Effector memory CD4-positive, alpha-beta T cell (primary cell): ENCODE data around the gene DOCK6.

ENCODE experiments used
- DNase-seq, 3 donors: peaks; one replicate each; pipeline ENCODE4 v3.0.0-alpha.2; 2020
- H3K27ac ChIP-seq: 2 replicates; pipeline ENCODE4 v1.7.0; 2013; ENCODE audit warnings: mild to moderate bottlenecking, low read length, moderate library complexity; ENCODE audit not compliant: insufficient read depth, poor library complexity, severe bottlenecking
- H3K27me3 ChIP-seq: replicated peaks from 2 replicates; pipeline ENCODE4 v1.7.0; 2013; ENCODE audit warnings: mild to moderate bottlenecking, low read length; ENCODE audit not compliant: insufficient read depth, control insufficient read depth, poor library complexity, severe bottlenecking
- H3K36me3 ChIP-seq: 2 replicates; pipeline ENCODE4 v1.7.0; 2013; ENCODE audit warnings: mild to moderate bottlenecking, low read length, moderate library complexity; ENCODE audit not compliant: control insufficient read depth, insufficient read depth
- H3K4me1 ChIP-seq: 2 replicates; pipeline ENCODE4 v1.7.0; 2013; ENCODE audit warnings: low read length, mild to moderate bottlenecking; ENCODE audit not compliant: control insufficient read depth, insufficient read depth, poor library complexity, severe bottlenecking
- H3K4me3 ChIP-seq: 2 replicates; pipeline ENCODE4 v1.7.0; 2013; ENCODE audit warnings: low read length, low read depth, mild to moderate bottlenecking; ENCODE audit not compliant: insufficient read depth, poor library complexity, severe bottlenecking
- H3K9me3 ChIP-seq: 2 replicates; pipeline ENCODE4 v1.7.0; 2013; ENCODE audit warnings: mild to moderate bottlenecking, low read length, moderate library complexity; ENCODE audit not compliant: control insufficient read depth

The DOCK6 gene

DNA sequence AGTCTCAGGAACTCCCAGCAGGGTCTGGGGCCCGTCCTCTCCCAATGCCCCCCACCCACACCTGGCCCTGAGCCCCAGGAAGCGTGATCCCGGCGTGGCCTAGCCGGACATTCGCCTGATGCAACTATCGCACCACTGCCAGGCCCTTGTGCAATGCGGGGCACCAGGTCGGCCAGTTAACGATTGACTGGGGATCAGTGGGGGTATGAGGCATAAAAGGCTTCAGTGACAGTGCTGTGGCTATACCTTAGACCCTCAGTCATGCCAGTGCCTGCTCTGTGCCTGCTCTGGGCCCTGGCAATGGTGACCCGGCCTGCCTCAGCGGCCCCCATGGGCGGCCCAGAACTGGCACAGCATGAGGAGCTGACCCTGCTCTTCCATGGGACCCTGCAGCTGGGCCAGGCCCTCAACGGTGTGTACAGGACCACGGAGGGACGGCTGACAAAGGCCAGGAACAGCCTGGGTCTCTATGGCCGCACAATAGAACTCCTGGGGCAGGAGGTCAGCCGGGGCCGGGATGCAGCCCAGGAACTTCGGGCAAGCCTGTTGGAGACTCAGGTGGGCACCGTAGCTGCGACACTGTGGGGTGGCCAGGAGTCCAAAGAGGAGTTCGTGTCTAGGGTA, 22.8 kb downstream of the DOCK6 start, which contains the start of gene ANGPTL8:
Gene ANGPTL8, plus strand, starts transcription at position 243 of the 624 bp plus-strand sequence. Its CDS starts 19 bp downstream, at position 262.
- no peak for DNase-seq
- Histone ChIP-seq H3K36me3 (no peaks in the 10 kb centered on the region), H3K27me3 (peaks cover 4% of the 10 kb centered on the region)

DNA sequence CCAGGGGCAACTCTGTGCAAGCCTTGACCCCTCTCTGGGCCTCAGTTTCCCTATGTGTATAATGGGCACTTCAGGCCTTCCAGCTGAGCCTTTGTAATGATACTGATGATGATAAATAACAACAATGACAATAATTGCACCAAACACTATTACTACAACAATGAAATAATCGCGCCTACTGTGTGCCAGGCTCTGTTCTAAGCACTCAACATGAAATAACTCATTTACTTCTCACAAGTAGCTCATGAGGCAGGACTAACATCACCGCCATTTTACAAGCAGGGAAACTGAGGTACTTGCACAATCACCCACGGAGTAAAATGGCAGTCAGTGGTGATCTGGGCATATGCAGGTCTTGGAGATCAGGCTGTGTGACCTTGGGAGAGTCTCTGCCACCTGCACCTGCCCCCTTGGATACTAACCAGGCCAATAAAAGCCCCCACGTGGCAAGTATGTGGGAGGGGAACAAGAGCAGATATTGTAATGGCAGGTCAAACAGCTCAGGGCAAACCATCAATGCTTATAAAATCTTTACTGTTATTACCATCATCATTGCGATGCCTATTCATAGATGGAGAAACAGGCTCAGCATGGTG, 23.4 kb downstream of the DOCK6 start:
- H3K4me3 ChIP-seq: no peak overlapping the region
- peaks cover 4% of the 10 kb centered on the region for H3K27me3 ChIP-seq
- no peaks in the 10 kb centered on the region for H3K4me1 ChIP-seq
- H3K27ac ChIP-seq: no peak overlapping the region
- no peaks in the 10 kb centered on the region for H3K9me3 ChIP-seq
- DNase-seq: no peak
- no peaks in the 10 kb centered on the region for H3K36me3 ChIP-seq

More for the DNA sequence above, 22.8 kb downstream of the DOCK6 start, which contains the start of gene ANGPTL8:
- H3K4me3 ChIP-seq: no peak within 1 kb of the TSS
- no peak within 1 kb of the TSS for H3K27ac ChIP-seq
- no peaks in the 10 kb centered on the region for H3K9me3 ChIP-seq
- H3K4me1 ChIP-seq: no peaks in the 10 kb centered on the region

GRCh38 chr19:11238041-11238440, 24.3 kb downstream of the DOCK6 start:
- no peak overlapping the region for H3K4me3 ChIP-seq
- no peak overlapping the region for H3K27ac ChIP-seq
- H3K27me3 ChIP-seq: peaks cover 2% of the 10 kb centered on the region
- no peaks in the 10 kb centered on the region for H3K36me3 ChIP-seq
- H3K9me3 ChIP-seq: no peaks in the 10 kb centered on the region
- DNase-seq: no peak
- no peaks in the 10 kb centered on the region for H3K4me1 ChIP-seq

GRCh38 chr19:11237321-11237720, 25.0 kb downstream of the DOCK6 start:
- Histone ChIP-seq H3K4me1 (no peaks in the 10 kb centered on the region), H3K9me3 (no peaks in the 10 kb centered on the region), H3K4me3 (no peak overlapping the region), H3K36me3 (no peaks in the 10 kb centered on the region), H3K27ac (no peak overlapping the region), H3K27me3 (no peaks in the 10 kb centered on the region)
- no peak for DNase-seq

DNA sequence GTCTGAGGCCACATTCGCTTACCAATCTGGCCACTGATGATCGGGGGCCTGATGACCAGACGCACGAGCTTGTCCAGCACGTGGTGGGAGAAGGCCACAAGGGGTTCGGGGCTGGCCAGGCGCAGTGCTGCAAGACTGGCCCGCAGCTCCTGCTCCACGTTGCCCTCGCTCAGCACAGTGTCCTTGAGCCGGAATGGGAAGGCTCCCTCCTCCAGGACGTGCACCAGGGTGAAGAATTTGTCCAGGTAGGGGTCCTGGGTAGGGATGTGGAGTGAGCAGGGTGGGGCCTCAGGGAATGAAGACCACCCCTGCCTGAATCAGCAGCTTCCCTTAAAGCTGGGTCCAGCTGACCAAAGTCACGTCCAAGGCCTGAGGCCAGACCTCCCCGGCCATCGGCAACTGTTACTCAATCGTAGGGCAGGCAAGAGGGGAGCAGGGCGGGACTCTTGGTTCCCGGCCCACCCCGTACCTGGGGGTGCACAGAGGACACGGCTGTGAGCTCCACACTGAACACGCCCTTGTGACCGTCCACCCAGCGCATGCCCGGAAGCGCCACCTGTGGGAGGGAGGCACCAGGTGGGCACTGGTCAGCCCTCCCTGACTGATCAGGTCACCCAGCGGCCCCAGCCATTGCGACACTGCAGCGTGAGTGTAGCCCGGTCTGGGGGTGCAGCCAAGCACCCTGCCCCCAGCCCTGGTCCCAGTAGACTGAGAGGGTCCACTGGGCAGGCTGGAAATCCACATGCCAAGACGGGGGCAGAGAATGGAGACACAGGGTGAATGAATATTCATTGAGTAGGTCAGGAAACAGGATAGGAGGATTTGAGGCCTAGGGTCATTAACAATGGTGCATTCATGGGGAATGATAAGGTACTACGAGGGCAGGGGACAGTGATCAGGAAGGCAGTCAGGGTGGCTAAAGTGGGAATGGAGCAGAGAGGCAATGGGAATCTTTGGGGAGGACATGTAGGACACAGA, 25.7 kb downstream of the DOCK6 start:
- Histone ChIP-seq H3K27me3 (no peaks in the 10 kb centered on the region), H3K36me3 (no peaks in the 10 kb centered on the region), H3K9me3 (no peaks in the 10 kb centered on the region), H3K4me1 (no peaks in the 10 kb centered on the region), H3K27ac (no peak overlapping the region), H3K4me3 (no peak overlapping the region)
- DNase-seq: no peak

DNA sequence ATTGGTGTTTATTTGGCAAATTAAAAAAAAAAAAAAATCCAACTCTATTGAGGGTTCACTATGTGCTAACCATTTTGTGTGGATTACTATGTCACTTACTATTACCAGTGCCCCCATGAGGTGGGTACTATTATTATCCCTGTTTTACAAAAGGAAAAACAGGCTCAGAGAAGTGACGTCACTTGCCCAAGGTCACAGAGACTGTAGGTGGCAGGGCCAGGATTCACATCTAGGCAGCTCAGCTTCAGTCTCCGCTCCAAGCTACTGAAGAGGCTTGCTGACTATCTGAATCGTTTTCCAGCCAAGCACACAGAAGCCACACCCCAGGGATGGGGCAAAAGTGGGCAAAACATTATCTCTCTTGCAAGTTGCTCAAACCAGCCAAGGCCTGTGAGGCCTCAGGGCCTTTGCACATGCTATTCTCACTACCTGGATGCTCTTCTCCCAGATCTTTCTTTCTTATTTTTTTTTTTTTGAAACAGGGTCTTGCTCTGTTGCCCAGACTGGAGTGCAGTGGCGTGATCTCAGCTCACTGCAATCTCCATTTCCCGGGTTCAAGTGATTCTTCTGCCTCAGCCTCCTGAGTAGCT, 27.7 kb downstream of the DOCK6 start:
- Histone ChIP-seq H3K9me3 (no peaks in the 10 kb centered on the region), H3K36me3 (no peaks in the 10 kb centered on the region), H3K4me3 (no peak overlapping the region), H3K4me1 (no peaks in the 10 kb centered on the region), H3K27ac (no peak overlapping the region), H3K27me3 (no peaks in the 10 kb centered on the region)
- no peak for DNase-seq

- H3K9me3 ChIP-seq: no peaks in the 10 kb centered on the region
- no peak overlapping the region for H3K4me3 ChIP-seq
- H3K4me1 ChIP-seq: no peaks in the 10 kb centered on the region
- no peaks in the 10 kb centered on the region for H3K36me3 ChIP-seq
- no peak overlapping the region for H3K27ac ChIP-seq
- no peaks in the 10 kb centered on the region for H3K27me3 ChIP-seq
- DNase-seq: no peak
These were observed 29.3 kb downstream of the DOCK6 start for GRCh38 chr19:11233073-11233472.

- no peaks in the 10 kb centered on the region for H3K4me1 ChIP-seq
- H3K27ac ChIP-seq: no peak overlapping the region
- H3K36me3 ChIP-seq: no peaks in the 10 kb centered on the region
- DNase-seq: no peak
- no peaks in the 10 kb centered on the region for H3K27me3 ChIP-seq
- H3K4me3 ChIP-seq: no peak overlapping the region
- no peaks in the 10 kb centered on the region for H3K9me3 ChIP-seq
These were observed 29.8 kb downstream of the DOCK6 start for GRCh38 chr19:11232555-11232954.

DNA sequence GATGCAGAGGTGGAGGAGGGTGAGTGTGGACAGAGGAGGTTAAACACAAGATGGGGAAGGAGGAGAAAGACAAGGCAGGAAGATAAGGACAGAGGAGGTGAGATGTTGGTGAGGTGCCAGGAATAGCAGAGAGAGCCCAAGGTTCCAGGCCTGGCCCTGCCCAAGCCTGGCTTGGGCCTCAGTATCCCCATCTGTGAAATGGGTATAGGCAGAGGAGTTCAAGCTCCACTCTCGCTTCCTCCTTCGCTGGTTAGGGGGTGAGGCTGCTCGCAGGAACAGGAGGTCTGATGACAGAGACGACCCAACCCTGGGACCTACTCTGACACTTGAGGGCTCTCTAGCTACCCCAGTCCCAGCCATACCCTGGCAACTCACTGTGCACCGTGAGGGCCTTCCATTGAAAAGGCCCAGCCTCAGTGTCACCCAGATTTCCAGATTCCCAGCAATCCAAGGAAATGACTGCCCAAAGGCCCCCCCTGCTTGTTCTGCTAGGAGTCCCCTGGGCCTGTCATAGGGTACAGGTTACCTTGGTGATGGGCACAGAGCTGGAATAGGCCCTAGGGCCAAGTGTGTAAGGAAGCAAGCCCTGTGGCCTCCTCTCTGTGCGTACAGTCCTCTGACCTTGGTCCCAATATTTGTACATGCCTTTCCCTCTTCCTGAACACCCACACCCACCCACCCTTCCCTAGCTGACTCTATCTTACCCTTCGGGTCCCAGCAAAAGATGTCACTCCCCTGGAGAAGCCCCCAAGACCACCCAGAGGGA, 31.5 kb downstream of the DOCK6 start:
- Histone ChIP-seq H3K27ac (no peak overlapping the region), H3K4me3 (no peak overlapping the region), H3K36me3 (no peaks in the 10 kb centered on the region), H3K27me3 (no peaks in the 10 kb centered on the region), H3K4me1 (no peaks in the 10 kb centered on the region), H3K9me3 (no peaks in the 10 kb centered on the region)
- DNase-seq: no peak
